Measurements from ENCODE around the gene MYADML2.

The MYADML2 gene

GRCh38 chr17:81909966-81910839 is 36.8 kb downstream of the MYADML2 start:
- no peak for DNase-seq

GRCh38 chr17:81909231-81909630 is 37.8 kb downstream of the MYADML2 start:
- no peak for DNase-seq

GRCh38 chr17:81908793-81909192 is 38.2 kb downstream of the MYADML2 start:
- no peak for DNase-seq

DNA sequence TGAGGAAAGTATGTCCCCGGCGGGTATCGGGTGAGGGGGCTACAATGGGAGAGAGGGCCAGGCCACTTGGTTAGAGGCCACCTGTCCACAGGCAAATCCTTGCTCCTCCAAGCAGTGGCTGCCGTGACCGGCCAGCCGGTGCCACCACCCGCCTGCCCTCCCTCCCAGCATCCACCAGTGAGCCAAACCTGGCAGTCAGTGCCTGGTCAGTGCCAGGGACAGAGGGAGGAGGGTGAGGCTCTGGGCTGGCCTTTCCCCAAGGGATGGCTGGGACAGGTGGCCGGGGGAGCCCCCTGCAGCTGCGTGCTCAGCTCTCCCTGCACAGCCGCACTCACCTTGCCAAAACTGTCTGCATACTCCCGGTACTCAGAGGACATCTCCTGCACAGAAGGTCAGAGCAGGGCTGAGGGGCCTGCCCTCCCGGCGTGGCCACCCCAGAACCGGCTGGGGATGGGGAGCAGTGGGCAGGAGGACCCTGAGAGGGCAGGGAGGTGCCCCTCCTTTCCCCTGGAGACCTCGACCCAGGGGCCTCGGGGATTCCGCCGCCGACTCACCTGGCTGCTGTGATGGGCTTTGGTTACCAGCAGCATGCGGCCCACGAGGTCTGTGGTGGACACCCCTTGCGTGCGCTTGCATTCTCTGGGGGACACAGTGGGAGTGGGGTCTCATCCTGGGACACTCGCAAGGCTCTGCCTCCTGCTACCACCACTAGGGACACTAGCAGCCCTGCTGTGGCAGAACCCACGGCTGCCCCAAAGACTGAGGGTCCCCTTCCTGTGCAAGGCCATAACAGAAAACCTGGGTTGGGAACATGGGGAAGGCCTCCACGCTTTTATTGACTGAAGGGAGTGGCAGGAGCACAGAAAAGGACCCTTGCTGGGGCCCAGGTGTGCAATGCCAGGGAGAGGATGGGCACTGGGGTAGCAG is 39.6 kb downstream of the MYADML2 start:
- no peak for DNase-seq

DNA sequence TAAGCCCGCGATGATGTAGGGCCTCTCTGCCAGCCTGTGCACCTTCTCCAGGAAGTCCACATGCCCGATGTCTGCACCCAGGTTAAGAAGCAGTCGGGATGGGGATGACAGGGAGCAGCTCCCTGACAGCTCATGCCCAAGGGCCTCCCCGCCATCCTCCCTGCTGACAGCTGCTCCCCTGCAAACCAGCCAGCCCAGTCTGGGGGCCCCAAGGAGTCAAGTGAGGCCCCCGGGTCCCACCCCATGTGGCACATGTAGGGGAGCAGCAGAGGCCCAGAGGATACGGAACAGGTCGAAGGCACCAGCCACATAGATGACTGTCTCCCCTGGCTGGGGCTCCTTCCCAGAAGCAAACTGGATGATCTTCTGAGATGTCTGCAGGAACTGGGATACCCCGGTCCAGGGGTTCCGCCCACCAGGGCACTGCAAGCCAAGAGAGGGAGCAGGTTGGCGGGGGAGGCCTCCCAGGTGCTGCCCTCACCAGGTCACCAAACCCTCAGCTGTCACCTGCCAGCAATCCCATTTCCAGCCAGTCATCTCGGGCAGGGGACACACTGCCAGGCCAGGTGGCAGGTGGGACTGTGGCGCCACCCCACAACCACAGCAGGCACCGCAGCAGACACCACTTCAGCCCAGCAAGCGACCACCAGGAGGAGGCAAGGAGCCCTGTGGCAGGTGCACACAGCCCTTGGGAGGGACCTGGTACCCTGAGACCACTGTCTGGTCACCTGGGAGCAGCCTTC is 40.4 kb downstream of the MYADML2 start:
- DNase-seq, result no peak

DNA sequence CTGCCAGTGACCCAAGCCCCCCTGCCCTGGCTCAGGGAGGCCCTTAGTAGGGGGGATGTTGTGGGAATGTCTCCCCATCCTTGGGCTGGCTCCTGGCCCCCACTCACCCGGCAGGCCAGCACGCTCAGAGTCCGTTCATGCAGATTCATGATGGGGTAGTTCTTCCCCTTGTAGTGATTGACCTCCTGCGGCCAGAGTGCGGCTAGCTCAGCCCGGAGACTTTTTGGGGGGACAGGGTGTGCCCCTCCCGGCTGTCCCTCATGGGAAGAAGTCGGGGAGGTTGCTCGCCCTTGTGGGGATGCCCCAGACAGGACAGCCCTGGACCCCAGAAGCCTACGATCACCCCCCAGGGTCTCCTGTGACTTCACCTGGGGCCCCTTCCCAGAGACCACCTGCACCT is 41.0 kb downstream of the MYADML2 start:
- DNase-seq, result no peak

- no peak for DNase-seq
Measured at GRCh38 chr17:81905424-81905875, 41.6 kb downstream of the MYADML2 start.

- DNase-seq, result no peak
Measured at GRCh38 chr17:81904600-81905423, 42.2 kb downstream of the MYADML2 start.

- DNase-seq, result no peak
Measured at GRCh38 chr17:81903896-81904599, 43.0 kb downstream of the MYADML2 start.

DNA sequence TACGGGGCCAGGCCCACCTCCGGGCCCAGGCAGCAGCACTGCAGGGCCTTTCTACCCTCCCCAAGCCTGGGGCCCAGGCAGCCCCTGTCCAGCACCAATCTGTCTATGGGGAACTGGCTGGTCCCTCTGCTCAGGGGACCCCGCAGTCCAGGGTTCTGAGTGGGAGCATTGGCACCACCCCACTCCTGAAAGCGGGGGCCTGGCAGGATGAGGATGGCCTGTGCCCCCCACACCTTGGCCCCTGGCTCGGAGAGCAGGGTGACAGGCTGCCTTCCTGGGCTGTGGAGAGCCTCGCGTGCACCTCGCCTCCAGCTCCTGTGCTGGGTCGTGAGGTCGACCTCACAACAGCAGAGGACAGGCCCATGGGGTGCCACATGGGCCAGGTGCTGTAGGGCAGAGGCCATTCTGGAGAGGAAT is 43.6 kb downstream of the MYADML2 start:
- no peak for DNase-seq

- no peak for DNase-seq
Measured at GRCh38 chr17:81902653-81903414, 44.2 kb downstream of the MYADML2 start.

- no peak for DNase-seq
Measured at GRCh38 chr17:81902023-81902652, 44.9 kb downstream of the MYADML2 start, which contains the start of gene NPB. NPB (plus strand) TSS chr17:81902238; CDS start chr17:81902278, 40 bp downstream.

GRCh38 chr17:81901167-81902022 is 45.6 kb downstream of the MYADML2 start:
- DNase-seq, result no peak

- no peak for DNase-seq
Measured at GRCh38 chr17:81900181-81900820, 46.7 kb downstream of the MYADML2 start.

DNA sequence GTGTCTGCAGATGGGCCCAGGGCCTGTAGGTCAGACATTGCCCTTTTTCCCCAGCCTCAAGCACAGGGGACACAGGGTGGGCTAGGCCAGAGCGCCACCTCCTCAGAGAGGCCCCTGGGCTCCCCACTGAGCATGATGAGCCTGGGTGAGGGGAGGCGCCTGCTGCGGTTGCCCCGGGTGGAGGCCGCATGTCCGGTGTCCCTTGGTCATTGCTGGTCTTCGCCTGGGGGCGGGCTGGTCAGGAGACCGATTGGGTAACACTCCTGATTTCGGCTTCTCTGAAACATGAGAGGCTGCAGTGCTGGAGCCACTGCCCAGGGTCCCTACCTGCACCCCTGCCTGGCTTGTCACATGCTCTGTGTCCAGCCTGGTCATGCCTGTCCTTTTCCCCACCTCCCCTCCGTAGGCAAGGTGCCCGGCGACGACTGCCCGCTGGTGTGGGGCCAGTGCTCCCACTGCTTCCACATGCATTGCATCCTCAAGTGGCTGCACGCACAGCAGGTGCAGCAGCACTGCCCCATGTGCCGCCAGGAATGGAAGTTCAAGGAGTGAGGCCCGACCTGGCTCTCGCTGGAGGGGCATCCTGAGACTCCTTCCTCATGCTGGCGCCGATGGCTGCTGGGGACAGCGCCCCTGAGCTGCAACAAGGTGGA is 47.4 kb downstream of the MYADML2 start:
- no peak for DNase-seq

- no peak for DNase-seq
Measured at GRCh38 chr17:81898885-81899284, 48.1 kb downstream of the MYADML2 start.

DNA sequence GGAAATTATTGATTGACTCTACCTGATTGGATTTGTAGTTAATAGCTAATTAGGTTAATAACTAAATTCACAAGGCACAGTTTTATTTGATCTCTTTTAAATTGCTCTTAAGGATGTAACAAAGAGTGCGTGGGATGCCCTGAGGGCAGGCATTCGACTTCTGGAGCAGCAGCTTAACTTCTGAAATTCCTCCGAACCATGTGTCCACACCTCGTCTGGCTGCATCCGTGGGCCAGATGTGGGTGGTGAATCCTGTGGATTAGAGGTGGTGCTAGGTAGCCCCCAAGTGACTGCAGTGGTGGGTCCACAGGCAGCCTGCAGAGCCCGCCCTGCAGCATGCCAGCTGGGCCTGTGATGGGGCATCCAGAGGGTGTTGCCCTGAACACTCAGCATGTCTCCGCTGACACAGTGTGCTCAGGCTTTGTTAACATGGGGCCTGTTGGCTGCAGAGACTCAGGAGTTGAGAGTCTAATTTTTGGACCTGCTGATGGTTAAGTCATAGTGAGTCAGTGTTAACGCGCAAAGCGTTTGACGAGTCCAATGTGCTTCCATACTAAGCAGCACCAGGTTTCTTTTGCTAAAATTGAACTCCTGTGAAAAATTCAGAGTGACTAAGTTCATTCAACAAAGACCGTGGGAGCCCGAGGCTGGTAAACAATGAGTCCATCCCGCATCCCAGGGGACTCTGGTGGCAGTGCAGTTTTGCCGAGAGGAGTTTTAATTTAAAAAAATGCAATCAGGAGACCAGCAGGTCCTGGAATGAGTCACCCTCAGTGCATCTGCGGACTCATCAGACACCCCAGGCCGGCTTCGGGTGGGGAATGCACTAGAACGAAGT is 48.8 kb downstream of the MYADML2 start:
- no peak for DNase-seq
